ENCODE results near the gene OR10H5. TPM values are rescaled to one million over a fixed set of nuclear protein-coding genes. Genes with fewer than 3 reads are reported as not detected.
"Not testable (repeated sequence)": the region's sequence is repeated elsewhere in the genome, so short reads cannot be mapped to it uniquely, and the experiment has no call there.

Gene OR10H5
- total RNA-seq, 1 donor from 2014 or later: not detected

DNA sequence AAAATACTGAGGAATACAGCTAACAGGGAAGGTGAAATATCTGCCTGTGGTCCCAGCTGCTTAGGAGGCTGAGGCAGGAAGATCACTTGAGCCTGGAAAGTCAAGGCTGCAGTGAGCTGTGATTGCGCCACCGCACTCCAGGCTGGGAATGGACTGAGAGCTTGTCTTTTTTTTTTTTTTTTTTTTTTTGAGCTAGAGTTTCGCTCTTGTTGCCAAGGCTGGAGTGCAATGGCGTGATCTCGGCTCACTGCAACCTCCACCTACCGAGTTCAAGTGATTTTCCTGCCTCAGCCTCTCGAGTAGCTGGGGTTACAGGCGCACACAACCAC lies 56.4 kb downstream of the OR10H5 start:
- DNase-seq: not testable (repeated sequence)

- DNase-seq: no peak
Measured at GRCh38 chr19:15846923-15847322, 59.5 kb downstream of the OR10H5 start.

GRCh38 chr19:15850385-15850784 lies 62.9 kb downstream of the OR10H5 start:
- DNase-seq: no peak

Other genes starting within 250 kb of the OR10H5 start
- not detected for gene CYP4F8, start 172.4 kb upstream of the OR10H5 start, total RNA-seq
- gene CYP4F3, start 146.8 kb upstream of the OR10H5 start, total RNA-seq: 1.4 TPM
- gene CYP4F12, start 114.6 kb upstream of the OR10H5 start, total RNA-seq: 25.2 TPM
- not detected for gene OR10H2, start 59.6 kb upstream of the OR10H5 start, total RNA-seq
- not detected for gene OR10H3, start 49.7 kb upstream of the OR10H5 start, total RNA-seq
- gene OR10H1, start 28.0 kb downstream of the OR10H5 start, total RNA-seq: not detected
- gene CYP4F2, start 110.4 kb downstream of the OR10H5 start, total RNA-seq: not detected
- gene CYP4F11, start 146.9 kb downstream of the OR10H5 start, total RNA-seq: not detected
- gene OR10H4, start 161.3 kb downstream of the OR10H5 start, total RNA-seq: not detected

Data from tongue (tissue), 2 donors.